Heart left ventricle (tissue), 13 donors: ENCODE data around the gene NCAPD3.

Source experiments
- CTCF ChIP-seq, 12 donors: fragments of 200-600 bp; sonication (generic) in 4 of 12; IDR thresholded peaks; one replicate each; pipeline versions ENCODE4 v1.5.0 to v1.8.0; 2018 to 2022; ENCODE audit warnings: antibody characterized with exemption in 12 of 12, mild to moderate bottlenecking in 5 of 12
- POLR2A ChIP-seq, 2 donors: fragments of 450-650 bp; IDR thresholded peaks; one replicate each; pipeline ENCODE4 v1.6.1; 2017; ENCODE audit warnings: antibody characterized with exemption in 2 of 2, mild to moderate bottlenecking in 2 of 2, moderate library complexity in 2 of 2
- donor health status: ischemic (EF 13 %, LVEDD 7.1; RV severe dilation, severe dysfunction).
- donor health status: DM: no; HTN: yes; CAD: no.
- donor health status: DM: no; HTN: no; CAD: no.
- donor health status: ischemic (EF 25% LVEDD 6.9; RV normal size, moderate dysfunction).
- donor health status: ischemic (EF 25% LVEDD 5.7; RV mildly dilated, moderate dysfunction).
- donor health status: ischemic (EF 35%, LVEDD 5.7; RV mildly dilated, moderate dysfunction).
- donor health status: nonischemic (EF 11% LVEDD 7.7; RV severe dilation, severe dysfunction).
- donor health status: DM: yes; HTN: yes; CAD: no.
- donor health status: PGD.
- donor health status: ischemic (EF 29% LVEDD 5.4; RV normal size, mild dysfunction).
- donor health status: nonischemic (EF 23%, LVEDD 6.1; RV moderate dilation, normal function).

GRCh38 chr11:134226806-134227325, 3.1 kb upstream of the NCAPD3 start:
- TF ChIP-seq CTCF (IDR thresholded peaks at IDR 0.05): no peak
- TF ChIP-seq POLR2A (IDR thresholded peaks at IDR 0.05): no peak
